Measurements from ENCODE around the gene HNF1B.

Gene HNF1B

DNA sequence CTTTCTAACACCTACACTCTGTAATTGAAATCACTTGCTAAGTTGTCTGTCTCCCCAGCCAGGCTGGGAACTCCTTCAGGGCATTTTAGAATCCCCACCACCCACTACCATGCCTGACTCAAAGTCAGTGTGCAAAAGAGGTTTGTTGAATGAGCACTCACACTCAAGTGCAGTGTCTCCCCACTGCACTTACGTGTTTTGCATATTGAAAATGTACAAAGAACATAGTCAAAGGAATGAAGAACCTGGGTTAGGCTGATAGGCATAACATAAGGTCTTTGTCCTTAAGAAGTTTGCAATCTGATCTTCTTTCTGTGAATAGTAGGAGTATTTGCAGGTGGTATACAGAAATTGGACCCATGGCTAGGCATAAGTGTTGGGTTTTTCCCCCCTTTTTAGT lies 67.8 kb downstream of the HNF1B start:
- DNase-seq (ENCODE audit: insufficient read length) (no peak), FAIRE-seq (no peak)
- TF ChIP-seq TAF1 (IDR thresholded peaks at IDR 0.05; ENCODE audit: borderline replicate concordance, low read depth, low read length), result no peak
- no peak for TF ChIP-seq POLR2AphosphoS5 (IDR thresholded peaks at IDR 0.05; ENCODE audit: low read depth, low read length)
- TF ChIP-seq POLR2A (IDR thresholded peaks at IDR 0.05; ENCODE audit: low read depth, low read length), result no peak

DNA sequence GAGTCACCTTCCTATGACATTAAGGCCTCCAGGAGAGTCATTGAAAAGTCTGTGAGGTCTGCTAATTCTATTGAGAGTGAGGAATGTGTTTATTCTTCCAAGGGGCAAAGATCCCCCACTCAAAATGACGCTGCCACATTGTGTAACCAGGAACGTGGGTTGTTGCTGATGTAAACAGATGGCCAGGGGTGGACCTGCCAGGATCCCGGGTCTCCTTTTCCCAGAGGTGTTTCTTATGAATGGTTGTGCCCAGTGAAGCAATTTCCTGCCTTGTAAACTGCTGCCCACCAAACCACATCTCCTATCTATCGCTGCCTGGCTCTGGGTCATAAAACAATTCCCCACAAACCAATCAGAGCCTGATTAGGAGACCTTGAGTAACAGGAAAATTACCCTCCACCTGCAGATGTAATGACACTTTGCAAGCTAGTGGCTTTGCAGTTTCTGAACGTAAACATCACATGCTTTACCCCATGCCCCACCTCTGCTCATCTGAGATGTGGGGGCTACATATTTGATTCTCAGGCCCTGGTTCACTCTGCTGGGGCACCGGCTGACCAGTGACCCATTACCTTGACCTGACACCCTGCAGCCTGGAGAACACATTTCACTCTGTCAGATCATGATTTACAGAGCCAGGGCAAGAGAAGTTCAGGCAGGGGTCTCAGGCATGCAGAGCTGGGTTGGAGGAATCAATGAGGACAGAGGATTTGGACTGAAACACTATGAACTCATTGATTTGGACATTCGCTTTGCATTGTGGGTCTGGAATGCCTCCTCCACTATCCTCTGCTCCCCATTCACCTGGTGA lies 68.5 kb downstream of the HNF1B start:
- DNase-seq (ENCODE audit: insufficient read length), result no peak
- no peak for TF ChIP-seq POLR2A (IDR thresholded peaks at IDR 0.05; ENCODE audit: low read depth, low read length)
- TF ChIP-seq POLR2AphosphoS5 (IDR thresholded peaks at IDR 0.05; ENCODE audit: low read depth, low read length), result no peak
- TF ChIP-seq TAF1 (IDR thresholded peaks at IDR 0.05; ENCODE audit: borderline replicate concordance, low read depth, low read length), result no peak
- FAIRE-seq, result no peak

DNA sequence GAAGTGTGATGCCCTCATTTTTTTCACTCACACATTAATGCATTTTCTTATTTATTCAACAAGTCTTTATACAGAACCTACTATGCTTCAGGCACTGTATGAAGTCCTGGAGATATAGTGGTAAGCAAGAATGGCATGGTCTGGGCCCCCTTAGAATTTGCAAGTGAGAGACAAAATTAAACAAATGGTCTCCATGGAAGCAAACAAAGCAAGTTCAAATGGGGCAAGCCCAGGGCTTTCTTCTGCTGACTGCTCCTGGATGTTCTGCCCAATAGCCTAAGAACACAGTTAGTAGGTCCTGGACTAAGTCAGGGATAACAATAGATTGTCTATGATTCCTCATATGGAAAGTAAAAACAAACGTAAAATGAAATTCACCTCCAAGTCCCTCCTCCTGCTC lies 70.3 kb downstream of the HNF1B start:
- no peak for DNase-seq (ENCODE audit: insufficient read length)
- TF ChIP-seq TAF1 (IDR thresholded peaks at IDR 0.05; ENCODE audit: borderline replicate concordance, low read depth, low read length) (no peak), POLR2A (IDR thresholded peaks at IDR 0.05; ENCODE audit: low read depth, low read length) (no peak), POLR2AphosphoS5 (IDR thresholded peaks at IDR 0.05; ENCODE audit: low read depth, low read length) (no peak)
- FAIRE-seq, result no peak

DNA sequence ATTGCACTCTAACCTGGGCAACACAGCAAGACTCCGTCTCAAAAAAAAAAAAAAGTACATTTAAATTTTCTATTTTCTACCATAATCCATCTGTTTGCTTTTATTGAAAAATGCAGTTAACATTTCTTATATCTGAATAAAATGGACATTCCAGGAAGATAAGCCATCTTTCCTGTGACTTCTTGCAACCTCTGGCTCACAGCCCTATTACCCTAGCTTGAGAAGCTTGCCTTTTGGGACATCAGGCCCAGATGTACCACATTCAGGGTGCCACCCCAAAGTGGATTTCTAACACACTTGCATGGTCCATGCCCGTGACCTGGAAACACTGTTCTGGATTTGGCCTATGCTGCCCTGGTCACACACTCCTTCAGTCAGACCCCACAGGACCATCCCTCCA lies 71.5 kb downstream of the HNF1B start:
- TF ChIP-seq POLR2A (IDR thresholded peaks at IDR 0.05; ENCODE audit: low read depth, low read length) (no peak), TAF1 (IDR thresholded peaks at IDR 0.05; ENCODE audit: borderline replicate concordance, low read depth, low read length) (no peak), POLR2AphosphoS5 (IDR thresholded peaks at IDR 0.05; ENCODE audit: low read depth, low read length) (no peak)
- FAIRE-seq (no peak), DNase-seq (ENCODE audit: insufficient read length) (no peak)

DNA sequence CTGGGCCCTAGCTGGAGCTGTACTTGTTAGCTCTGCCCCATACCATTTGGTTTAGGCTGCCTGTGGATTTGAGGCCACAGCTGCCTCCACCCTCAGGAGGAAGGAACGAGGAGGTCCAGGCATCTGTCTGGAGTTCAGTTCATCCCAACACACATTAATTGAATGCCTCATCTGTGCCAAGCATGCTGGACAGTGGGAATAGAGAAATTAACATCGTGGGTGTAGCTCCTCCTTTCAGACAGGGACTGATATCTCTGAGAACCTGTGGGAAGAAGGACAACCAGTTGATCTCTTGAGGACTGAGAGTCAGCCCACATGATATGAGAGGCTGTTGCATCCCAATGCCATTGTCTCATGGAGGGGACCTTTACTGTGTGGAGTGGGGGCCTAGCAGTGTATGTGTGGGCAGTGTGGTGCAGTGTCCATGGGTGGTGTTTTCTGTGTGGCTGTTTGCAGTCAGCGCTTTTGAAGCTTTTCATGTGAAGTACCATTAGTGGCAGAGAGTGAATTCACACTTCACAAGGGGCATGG lies 72.2 kb downstream of the HNF1B start:
- DNase-seq (ENCODE audit: insufficient read length) (no peak), FAIRE-seq (no peak)
- TF ChIP-seq POLR2A (IDR thresholded peaks at IDR 0.05; ENCODE audit: low read depth, low read length) (no peak), POLR2AphosphoS5 (IDR thresholded peaks at IDR 0.05; ENCODE audit: low read depth, low read length) (no peak), TAF1 (IDR thresholded peaks at IDR 0.05; ENCODE audit: borderline replicate concordance, low read depth, low read length) (no peak)

DNA sequence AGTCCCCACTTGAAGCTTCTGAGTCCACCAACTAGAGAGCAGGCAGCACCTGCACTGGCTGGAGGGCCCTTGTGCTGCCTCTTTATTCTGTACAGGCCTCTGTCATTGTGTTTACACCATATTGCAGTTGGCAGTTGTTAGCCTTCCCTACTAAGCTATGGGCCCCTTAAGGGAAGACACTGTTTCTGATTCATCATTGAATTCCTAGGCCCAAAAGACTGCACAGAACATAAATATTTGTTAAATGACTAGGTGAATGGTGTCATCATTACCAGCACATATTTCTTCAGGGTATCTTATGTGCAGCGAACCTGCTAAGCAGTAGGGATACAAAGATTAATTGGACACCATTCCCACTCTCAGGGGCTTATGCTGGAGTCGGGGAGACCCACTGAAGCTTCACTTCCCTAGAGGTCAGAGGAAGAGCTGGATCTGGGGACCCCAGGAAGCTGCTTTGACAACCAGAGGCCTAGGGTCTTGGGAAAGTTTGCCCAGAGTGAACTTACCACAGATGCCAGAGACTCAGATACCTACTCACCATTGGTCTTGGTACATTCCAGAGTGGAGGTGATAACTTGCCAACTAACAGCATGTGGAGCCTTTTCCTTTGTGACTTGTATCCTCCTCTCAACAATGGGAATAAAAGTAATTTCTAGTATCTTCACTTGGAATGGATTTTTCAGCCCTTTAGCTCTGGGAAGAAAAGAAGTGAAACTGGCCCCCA lies 72.9 kb downstream of the HNF1B start:
- no peak for TF ChIP-seq POLR2A (IDR thresholded peaks at IDR 0.05; ENCODE audit: low read depth, low read length)
- no peak for FAIRE-seq
- DNase-seq (ENCODE audit: insufficient read length), result no peak

DNA sequence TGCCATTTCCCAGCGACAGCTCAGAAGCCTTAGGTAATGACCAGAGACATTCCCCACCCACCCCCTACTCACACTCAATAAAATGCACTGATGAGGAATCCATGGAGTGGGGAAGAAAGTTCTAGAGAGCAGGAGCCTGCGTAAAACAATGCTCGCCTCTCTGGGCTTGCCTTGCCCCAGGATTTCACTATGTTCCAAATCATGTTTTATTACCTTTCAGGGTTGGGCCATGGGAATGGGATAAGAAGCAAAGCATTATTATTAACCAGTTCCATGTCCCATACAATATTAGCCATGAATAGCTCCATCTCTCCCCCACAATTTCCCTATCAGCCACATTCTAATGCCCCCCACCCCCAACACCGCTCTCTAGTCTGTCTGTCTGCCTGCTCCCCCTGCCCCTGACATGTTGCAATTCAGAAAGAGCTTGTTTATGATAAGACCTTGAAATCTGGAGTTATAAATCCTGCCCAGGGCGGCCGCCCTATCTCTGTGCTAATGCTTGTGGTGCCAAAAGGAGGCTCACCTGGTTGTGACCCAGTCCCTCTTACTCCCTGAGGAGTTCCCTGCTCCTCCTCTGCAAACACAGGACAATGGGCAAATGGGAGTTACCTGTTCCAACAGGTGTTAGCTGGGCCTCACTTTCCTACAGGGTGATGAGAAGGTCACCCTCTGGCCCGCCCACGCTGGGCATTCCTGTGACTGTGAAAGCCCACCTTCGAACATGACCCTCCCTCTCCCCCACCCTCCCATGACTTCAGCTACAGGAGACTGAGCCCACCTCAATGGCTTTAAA lies 73.6 kb downstream of the HNF1B start:
- FAIRE-seq (no peak), DNase-seq (ENCODE audit: insufficient read length) (no peak)
- TF ChIP-seq POLR2A (IDR thresholded peaks at IDR 0.05; ENCODE audit: low read depth, low read length) (no peak), POLR2AphosphoS5 (IDR thresholded peaks at IDR 0.05; ENCODE audit: low read depth, low read length) (no peak), TAF1 (IDR thresholded peaks at IDR 0.05; ENCODE audit: borderline replicate concordance, low read depth, low read length) (no peak)

DNA sequence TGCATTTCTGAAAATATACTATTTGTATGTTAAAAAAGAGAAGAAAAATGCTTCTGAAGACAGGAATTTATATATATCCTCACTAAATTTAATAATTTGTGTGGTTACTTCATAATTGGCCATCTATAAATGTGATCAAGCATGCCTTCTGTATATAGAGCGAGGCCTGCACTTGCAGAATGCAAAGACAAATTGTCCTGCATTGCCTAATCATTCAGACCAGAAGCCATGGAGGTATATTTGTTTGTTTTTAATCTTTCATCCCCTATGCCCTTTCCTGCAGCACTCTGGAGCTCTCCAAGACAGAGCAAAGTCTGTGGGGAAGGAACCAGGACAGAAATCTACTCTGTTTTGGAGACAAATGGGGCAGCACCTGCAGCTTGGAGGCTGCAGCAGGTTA lies 77.8 kb downstream of the HNF1B start:
- FAIRE-seq (no peak), DNase-seq (ENCODE audit: insufficient read length) (no peak)
- no peak for TF ChIP-seq POLR2AphosphoS5 (IDR thresholded peaks at IDR 0.05; ENCODE audit: low read depth, low read length)
- TF ChIP-seq POLR2A (IDR thresholded peaks at IDR 0.05; ENCODE audit: low read depth, low read length), result no peak
- no peak for TF ChIP-seq TAF1 (IDR thresholded peaks at IDR 0.05; ENCODE audit: borderline replicate concordance, low read depth, low read length)

DNA sequence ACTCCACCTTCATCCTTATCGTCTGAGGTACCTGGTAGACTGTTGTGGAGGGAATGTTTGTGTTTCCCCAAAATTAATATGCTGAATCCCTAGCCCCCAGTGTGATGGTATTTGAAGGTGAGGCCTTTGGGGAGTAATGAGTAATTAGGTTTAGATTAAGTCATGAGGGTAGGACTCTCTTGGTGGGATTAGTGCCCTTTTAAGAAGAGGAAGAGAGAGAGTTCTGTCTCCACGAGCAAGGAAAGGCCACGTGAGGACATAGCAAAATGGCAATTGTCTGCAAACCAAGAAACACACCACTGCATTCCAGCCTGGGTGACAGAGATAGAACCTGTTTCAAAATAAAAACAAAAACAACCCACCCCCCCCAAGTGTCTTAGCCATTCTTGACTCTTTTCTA lies 80.6 kb downstream of the HNF1B start:
- FAIRE-seq, result no peak
- DNase-seq (ENCODE audit: insufficient read length), result no peak
- TF ChIP-seq POLR2AphosphoS5 (IDR thresholded peaks at IDR 0.05; ENCODE audit: low read depth, low read length) (no peak), TAF1 (IDR thresholded peaks at IDR 0.05; ENCODE audit: borderline replicate concordance, low read depth, low read length) (no peak), POLR2A (IDR thresholded peaks at IDR 0.05; ENCODE audit: low read depth, low read length) (no peak)

DNA sequence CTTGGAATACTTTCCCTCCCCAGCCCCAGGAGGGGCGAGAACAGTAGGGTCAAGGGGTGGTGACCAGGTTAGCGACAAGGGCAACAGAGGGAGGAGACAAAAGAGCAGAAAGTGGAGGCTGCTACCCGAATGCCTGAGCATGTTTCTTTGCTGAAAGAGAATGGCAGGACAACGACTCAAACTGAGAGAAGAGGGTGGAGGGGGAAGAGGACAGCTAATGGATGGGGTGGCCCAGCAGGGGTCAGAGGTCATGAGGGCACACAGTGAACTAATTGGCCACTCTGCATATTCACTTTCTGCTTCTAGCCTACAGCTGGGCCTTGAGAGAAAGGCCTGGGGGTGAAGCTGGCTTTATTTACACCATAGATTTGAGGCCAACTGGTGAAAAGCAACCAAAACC lies 82.5 kb downstream of the HNF1B start:
- FAIRE-seq, result no peak

DNA sequence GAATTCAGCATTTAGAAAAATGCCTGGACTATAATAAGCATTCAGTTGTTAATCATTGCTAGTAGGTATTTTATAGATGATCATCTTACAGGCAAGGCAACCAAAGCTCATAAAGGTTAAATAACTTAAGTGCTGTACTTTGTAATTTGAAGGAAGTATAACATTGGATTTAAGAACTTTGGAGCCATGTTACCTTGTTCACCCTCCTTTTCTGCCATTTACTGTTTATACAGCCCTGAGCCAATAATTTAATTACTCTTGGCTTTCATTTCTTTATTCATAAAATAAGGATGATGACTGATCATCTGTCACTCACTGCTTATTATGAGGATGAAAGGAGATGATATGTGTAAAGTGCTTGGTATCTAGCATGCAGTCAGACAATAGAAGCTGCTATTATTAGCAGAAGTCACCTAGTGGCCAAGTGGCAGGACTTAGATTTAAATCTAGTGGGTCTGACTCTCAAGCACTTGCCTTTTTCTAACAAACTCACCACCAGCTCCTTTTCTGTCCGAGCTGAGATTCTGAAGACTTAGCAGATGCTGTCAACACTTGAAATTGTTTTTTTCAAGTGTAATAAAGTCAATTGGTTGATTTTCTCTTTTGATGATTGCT lies 83.4 kb downstream of the HNF1B start:
- TF ChIP-seq POLR2A (IDR thresholded peaks at IDR 0.05; ENCODE audit: low read depth, low read length) (no peak), TAF1 (IDR thresholded peaks at IDR 0.05; ENCODE audit: borderline replicate concordance, low read depth, low read length) (no peak), POLR2AphosphoS5 (IDR thresholded peaks at IDR 0.05; ENCODE audit: low read depth, low read length) (no peak)
- no peak for FAIRE-seq
- DNase-seq (ENCODE audit: insufficient read length), result no peak

More for the DNA sequence above, 82.5 kb downstream of the HNF1B start:
- TF ChIP-seq POLR2A (IDR thresholded peaks at IDR 0.05; ENCODE audit: low read depth, low read length) (no peak), POLR2AphosphoS5 (IDR thresholded peaks at IDR 0.05; ENCODE audit: low read depth, low read length) (no peak), TAF1 (IDR thresholded peaks at IDR 0.05; ENCODE audit: borderline replicate concordance, low read depth, low read length) (no peak)
- no peak for DNase-seq (ENCODE audit: insufficient read length)

Measured in GM12892 (cell line).